ENCODE measurements around the gene CBY1. TPM values are rescaled to one million over a fixed set of nuclear protein-coding genes. Genes with fewer than 3 reads are reported as not detected.

Gene CBY1
- total RNA-seq, 4 donors from 2014 or later, result 6.6 to 19.5 (median 12.3) TPM

- Histone ChIP-seq H3K4me3 (peak overlapping the region; percentile 68 to 97 (median 91)), H3K9me3 (no peaks in the 10 kb centered on the region), H3K27me3 (no peaks in the 10 kb centered on the region), H3K27ac (peak overlapping the region; percentile 92 to 100 (median 98)), H3K4me1 (peaks cover 0 to 56% (median 6%) of the 10 kb centered on the region in 4 donors), H3K36me3 (no peaks in the 10 kb centered on the region)
- no peak for DNase-seq
- TF ChIP-seq CTCF (IDR thresholded peaks at IDR 0.05), result peak in 1 of 6 experiments; percentile 10
- no peak for TF ChIP-seq POLR2A (IDR thresholded peaks at IDR 0.05)
Measured at GRCh38 chr22:38699784-38700183, 43.3 kb downstream of the CBY1 start.

- H3K36me3 ChIP-seq, result no peaks in the 10 kb centered on the region
- H3K27ac ChIP-seq, result peak overlapping the region; percentile 92 to 100 (median 98)
- peak overlapping the region; percentile 68 to 97 (median 91) for H3K4me3 ChIP-seq
- DNase-seq, result peak in 1 of 3 donors; percentile 90
- H3K27me3 ChIP-seq, result no peaks in the 10 kb centered on the region
- peaks cover 0 to 57% (median 6%) of the 10 kb centered on the region in 4 donors for H3K4me1 ChIP-seq
- TF ChIP-seq CTCF (IDR thresholded peaks at IDR 0.05) (no peak), POLR2A (IDR thresholded peaks at IDR 0.05) (peak in 1 of 2 donors; percentile 40)
- no peaks in the 10 kb centered on the region for H3K9me3 ChIP-seq
Measured at GRCh38 chr22:38700270-38700788, 43.9 kb downstream of the CBY1 start.

GRCh38 chr22:38700789-38701628, 44.6 kb downstream of the CBY1 start, which contains the start of gene JOSD1:
TSS of gene JOSD1 (minus strand) at chr22:38700943. CDS start at chr22:38699987, 956 bp downstream.
- Histone ChIP-seq H3K4me1 (peaks cover 0 to 51% (median 6%) of the 10 kb centered on the region in 4 donors), H3K9me3 (no peaks in the 10 kb centered on the region), H3K4me3 (peak within 1 kb of the TSS; percentile 68 to 97 (median 91)), H3K27me3 (no peaks in the 10 kb centered on the region), H3K27ac (peak within 1 kb of the TSS; percentile 92 to 100 (median 98)), H3K36me3 (no peaks in the 10 kb centered on the region)
- TF ChIP-seq CTCF (IDR thresholded peaks at IDR 0.05) (peak in 3 of 6 experiments; percentile 0 to 43 (median 27)), POLR2A (IDR thresholded peaks at IDR 0.05) (peak; percentile 98 to 99)
- DNase-seq, result peak; percentile 98 to 99 (median 98)

GRCh38 chr22:38704654-38705234, 48.3 kb downstream of the CBY1 start:
- H3K27me3 ChIP-seq, result no peaks in the 10 kb centered on the region
- peak overlapping the region; percentile 11 to 98 (median 42) for H3K4me3 ChIP-seq
- H3K27ac ChIP-seq, result peak overlapping the region; percentile 72 to 100 (median 94)
- H3K9me3 ChIP-seq, result no peaks in the 10 kb centered on the region
- peaks cover 0 to 42% (median 10%) of the 10 kb centered on the region in 4 donors for H3K4me1 ChIP-seq
- TF ChIP-seq CTCF (IDR thresholded peaks at IDR 0.05) (no peak), POLR2A (IDR thresholded peaks at IDR 0.05) (no peak)
- no peak for DNase-seq
- H3K36me3 ChIP-seq, result peaks cover 0 to 5% (median 0%) of the 10 kb centered on the region in 3 donors

- H3K27ac ChIP-seq, result peak within 1 kb of the TSS; percentile 98 to 100 (median 99)
- peak; percentile 95 to 100 (median 99) for DNase-seq
- H3K4me1 ChIP-seq, result peaks cover 0 to 41% (median 10%) of the 10 kb centered on the region in 4 donors
- H3K4me3 ChIP-seq, result peak within 1 kb of the TSS; percentile 96 to 99 (median 98)
- TF ChIP-seq CTCF (IDR thresholded peaks at IDR 0.05) (peak in 3 of 6 experiments; percentile 11 to 33 (median 25)), POLR2A (IDR thresholded peaks at IDR 0.05) (peak; percentile 89 to 97)
- peaks cover 0 to 12% (median 0%) of the 10 kb centered on the region in 3 donors for H3K36me3 ChIP-seq
- H3K27me3 ChIP-seq, result no peaks in the 10 kb centered on the region
- no peaks in the 10 kb centered on the region for H3K9me3 ChIP-seq
Measured at GRCh38 chr22:38705235-38706100, 49.0 kb downstream of the CBY1 start, which contains the start of gene GTPBP1. TSS of gene GTPBP1 (plus strand) at chr22:38705944. CDS start at chr22:38705956, 12 bp downstream.
